GM21447 (cell line): ENCODE results near the gene GTPBP3.
A peak's percentile ranks its signal among the peaks of the same experiment; 100 is the strongest.

Experiments used
- ATAC-seq: cut with Tn5 transposase; IDR thresholded peaks from one replicate; pipeline ENCODE4 v1.9.1; 2021; ENCODE audit not compliant: unreplicated experiment

GTPBP3 gene

GRCh38 chr19:17327654-17328516 lies 9.5 kb upstream of the GTPBP3 start:
- no peak for ATAC-seq

DNA sequence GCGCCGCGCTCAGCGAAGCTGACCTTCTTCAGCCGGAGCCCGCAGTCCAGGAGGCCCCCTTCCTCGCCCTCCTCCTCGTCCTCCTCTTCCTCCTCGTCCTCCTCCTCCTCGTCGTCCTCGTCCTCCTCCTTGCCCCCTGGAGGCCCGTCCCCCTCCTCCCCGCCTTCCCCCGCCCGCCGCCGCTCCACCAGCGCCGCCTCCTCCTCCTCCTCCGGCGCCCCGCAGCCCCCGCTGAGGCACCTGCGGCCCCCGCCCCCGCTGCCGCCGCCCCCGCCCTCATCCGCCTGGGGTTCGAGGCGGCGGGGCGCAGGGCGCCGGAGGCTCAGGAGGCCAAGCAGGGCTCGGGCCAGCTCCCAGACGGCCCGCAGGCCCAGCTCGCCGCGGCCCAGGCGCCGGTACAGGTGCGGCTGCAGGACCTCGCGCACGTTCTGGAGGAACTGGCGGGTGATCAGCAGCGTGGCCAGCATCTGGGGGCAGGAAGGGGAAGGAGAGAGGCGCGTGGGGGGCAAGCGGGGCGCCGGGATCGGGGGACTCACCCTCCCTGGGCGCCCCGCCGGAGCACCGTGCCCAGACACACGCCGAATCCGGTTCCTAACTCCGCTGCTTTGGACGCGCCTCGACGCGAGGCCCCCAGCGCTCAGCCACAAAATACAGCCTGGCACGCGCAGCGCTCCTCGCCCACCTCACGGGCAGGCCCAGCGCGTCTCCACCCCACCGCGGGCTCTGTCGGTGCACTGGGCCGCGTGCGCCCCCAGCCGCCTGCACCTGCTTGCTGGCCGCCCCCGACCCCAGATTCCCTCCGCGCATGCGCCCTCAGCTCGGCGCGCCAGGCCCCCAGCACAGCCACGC lies 8.6 kb upstream of the GTPBP3 start:
- ATAC-seq = no peak

GRCh38 chr19:17329366-17330261 lies 7.7 kb upstream of the GTPBP3 start:
- no peak for ATAC-seq

DNA sequence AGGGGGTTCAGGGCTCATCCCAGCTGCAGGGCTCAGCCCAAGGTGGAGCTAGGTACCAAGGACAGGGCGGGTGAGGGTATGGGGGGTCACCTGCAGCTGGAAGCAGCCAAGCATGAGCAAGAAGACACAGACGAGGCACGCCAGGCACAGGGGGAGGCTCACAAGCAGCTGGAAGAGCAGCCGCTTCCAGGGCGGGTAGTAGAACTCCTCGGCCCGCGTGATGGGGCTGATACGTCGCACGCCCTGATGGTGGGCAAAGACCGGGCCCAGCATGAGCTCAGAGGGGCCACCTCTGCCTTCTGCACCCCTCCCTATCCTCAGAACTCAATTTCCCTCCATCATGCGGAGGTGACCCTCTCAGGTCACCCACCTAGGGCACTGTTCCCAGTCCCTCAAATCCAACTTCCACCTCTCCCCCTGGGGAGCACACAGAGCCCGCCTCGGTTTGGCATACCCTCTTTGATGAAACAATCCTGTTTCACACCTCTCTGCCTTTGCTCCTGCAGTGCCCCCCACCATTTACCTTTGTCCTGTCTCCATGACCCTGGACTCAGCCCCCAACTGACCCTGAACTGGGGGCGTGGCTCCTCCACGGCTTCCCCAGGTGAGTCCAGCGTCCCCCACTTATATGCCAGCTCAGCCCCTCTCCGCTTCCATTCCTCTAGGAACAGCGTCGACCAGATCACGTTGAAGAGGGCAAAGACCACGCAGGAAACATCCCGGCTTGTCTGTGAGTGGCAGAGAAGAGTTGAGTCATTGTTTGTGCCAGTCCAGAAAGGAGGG lies 6.9 kb upstream of the GTPBP3 start:
- no peak for ATAC-seq

- no peak for ATAC-seq
Measured at GRCh38 chr19:17331045-17331558, 6.3 kb upstream of the GTPBP3 start.

DNA sequence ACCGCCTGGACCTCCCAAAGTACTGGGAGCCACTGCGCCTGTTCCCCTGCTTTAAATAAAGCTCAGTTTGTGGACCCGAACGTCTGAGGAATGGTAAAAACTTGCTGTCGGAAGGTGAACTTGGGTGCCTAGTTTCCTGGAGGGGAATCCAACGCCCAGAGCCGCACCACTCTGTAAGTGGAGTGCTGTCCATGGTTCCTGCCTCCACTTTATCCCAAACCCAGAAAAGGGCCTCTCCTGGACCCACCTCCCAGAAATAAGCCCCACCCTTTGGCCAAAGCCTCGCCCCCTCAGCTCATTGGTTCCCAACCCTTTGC lies 5.0 kb upstream of the GTPBP3 start:
- no peak for ATAC-seq

DNA sequence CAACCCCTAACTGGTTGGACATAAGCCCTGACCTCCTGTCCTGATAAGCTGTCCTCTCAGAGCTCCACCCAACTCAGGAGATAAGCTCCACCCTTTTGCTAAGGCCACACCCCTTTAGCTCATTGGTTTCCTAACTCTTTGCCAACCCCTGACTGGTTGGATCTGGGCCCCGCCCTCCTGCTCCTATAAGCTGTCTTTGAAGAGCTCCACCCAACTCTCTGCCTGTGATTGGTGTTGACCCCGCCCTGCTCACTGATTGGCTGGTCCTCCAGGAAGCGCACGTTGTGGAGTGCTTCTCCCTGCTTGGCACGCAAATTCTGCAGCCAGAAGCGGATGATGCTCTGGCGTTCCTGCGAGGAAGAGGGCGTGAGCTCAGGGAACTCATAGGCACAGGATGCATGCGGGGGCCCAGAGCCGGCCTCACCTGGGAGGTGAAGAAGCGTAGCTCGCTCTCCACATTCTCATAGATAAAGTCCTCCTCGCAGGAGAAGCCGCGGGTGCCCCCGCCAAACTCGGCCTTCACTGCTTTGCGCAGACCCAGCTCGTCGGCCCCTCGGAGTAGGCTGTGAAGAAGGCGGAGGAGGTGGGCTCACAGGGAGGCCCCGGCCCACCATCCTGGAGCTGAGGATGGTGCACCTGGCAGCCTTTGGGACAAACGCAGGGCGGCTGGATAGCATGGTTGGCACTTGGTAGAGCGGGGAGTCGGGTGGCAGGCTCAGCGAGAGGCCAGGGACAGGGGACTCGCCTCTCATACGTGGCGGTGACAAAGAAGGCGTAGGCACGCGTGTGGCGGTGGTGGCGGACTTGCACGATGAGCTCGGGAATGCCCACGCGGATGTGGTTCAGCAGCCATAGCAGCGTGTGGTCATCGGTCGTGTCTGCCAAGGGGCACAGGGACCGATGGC lies 4.4 kb upstream of the GTPBP3 start:
- no peak for ATAC-seq

- ATAC-seq = no peak
Measured at GRCh38 chr19:17333611-17334413, 3.5 kb upstream of the GTPBP3 start.

GRCh38 chr19:17334414-17335409 lies 2.6 kb upstream of the GTPBP3 start, which contains the start of gene ANO8:
Gene ANO8 (minus strand): TSS chr19:17334855. CDS start chr19:17334670, 185 bp downstream.
- ATAC-seq = peak; percentile 42

- no peak for ATAC-seq
Measured at GRCh38 chr19:17335575-17335974, 1.8 kb upstream of the GTPBP3 start.

DNA sequence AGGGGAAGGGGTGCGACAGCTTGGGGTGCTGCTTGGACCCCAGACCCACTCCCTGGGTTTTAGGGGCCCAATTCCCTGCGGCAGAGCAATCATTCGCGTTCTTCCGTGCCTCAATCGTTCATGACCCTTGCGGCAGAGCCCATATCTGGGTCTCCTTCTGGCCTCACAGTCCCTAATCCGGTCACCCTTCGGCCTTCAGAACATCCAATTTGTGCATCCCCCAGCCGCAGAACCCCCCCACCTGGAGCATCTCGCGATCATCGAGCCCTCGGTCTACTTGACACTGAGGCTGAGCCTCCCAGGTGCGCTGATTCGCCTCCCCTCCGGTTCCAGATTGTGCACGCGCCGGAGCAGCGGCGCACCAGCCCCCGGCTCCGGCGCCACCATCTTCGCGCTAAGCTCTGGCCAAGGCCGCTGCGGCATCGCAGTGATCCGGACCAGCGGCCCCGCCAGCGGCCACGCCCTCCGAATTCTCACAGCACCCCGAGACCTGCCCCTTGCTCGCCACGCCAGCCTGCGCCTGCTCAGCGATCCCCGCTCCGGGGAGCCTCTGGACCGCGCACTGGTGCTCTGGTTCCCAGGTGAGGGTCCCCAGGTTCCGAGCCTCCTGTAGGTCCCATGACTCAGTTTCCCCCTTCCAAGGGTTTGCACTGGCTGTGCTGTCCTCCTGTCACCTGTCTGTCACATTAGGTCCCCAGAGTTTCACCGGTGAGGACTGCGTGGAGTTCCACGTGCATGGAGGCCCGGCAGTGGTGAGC lies 501 bp downstream of the GTPBP3 start:
- ATAC-seq = no peak

GRCh38 chr19:17338433-17339078 lies 1.2 kb downstream of the GTPBP3 start:
- no peak for ATAC-seq

DNA sequence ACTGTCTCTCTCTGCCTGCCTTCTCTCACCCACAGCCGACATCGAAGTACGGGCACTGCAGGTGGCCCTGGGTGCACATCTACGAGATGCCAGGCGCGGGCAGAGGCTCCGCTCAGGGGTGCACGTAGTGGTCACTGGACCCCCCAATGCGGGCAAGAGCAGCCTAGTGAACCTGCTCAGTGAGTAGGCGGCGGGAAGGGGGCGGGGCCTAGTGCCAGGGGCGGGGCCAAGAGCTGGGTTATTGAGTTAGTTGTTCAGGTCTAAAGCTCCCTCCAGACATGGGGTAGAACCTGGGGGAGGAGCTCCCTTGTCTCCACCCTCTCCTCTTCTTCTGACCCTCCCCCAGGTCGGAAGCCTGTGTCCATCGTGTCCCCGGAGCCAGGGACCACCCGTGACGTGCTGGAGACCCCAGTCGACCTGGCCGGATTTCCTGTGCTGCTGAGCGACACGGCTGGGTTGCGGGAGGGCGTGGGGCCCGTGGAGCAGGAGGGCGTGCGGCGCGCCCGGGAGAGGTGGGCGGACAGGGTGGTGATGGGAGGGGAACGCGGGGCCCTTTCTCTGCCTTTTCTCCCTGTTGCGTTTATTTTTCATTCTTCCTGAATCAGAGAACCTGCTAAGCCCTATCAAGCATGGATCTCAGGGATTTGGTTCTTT lies 1.9 kb downstream of the GTPBP3 start:
- no peak for ATAC-seq

- ATAC-seq = no peak
Measured at GRCh38 chr19:17340302-17340870, 3.0 kb downstream of the GTPBP3 start.

DNA sequence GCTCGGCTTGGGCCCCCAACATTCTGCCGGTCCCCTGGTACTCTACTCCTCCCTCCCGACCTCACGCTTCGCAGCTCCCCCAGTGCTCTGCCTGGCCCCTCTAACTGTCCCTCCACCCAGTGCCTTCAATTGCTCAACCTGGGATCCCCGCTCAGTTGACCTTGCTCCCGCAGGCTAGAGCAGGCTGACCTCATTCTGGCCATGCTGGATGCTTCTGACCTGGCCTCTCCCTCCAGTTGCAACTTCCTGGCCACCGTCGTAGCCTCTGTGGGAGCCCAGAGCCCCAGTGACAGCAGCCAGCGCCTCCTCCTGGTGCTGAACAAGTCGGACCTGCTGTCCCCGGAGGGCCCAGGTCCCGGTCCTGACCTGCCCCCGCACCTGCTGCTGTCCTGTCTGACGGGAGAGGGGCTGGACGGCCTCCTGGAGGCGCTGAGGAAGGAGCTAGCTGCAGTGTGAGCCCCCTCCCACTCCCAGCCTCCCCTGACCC lies 3.6 kb downstream of the GTPBP3 start:
- ATAC-seq = no peak
